ENCODE measurements around the gene MOCS1. TPM values are rescaled to one million over a fixed set of nuclear protein-coding genes. Genes with fewer than 3 reads are reported as not detected.

The MOCS1 gene
- total RNA-seq, 3 donors from 2014 or later (not counting 1 experiment from before 2014, with no cell fraction given) = 0.60 to 1.6 (median 1.5) TPM

DNA sequence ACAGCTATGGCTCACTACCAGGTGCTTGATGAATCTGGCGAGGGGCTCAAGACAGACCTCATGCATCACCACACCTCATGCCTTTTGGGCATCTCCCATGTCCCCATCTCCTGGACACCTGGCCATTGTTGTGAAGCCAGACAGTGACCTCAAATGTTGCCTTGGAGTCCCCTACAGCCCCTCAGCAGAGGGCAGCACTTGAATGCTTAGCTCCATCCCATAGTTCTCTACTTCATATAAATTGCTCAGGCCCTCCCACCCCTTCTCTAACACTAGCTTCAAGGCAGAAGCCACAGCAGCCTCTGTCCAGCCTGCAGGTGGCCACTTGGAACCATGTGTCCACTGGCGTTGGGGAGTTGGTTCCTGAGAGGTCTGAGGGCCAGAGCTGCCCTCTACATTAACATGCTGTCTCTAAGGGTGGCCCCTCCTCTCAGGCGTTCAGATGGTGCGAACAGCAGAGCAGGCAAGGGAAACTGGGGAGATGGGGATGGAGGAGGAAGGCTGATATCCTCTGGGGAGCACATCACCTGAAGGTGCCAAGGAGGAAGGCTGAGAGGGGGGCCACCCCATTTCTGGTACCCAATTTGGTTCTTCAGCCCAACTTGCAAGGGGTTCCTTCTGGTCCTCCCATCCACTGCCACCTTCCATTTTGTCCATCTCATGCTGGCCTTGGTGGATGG is 31.3 kb downstream of the MOCS1 start:
- intact Hi-C loops (cut with micrococcal nuclease) = no loop called here
- TF ChIP-seq, protein P1, sequence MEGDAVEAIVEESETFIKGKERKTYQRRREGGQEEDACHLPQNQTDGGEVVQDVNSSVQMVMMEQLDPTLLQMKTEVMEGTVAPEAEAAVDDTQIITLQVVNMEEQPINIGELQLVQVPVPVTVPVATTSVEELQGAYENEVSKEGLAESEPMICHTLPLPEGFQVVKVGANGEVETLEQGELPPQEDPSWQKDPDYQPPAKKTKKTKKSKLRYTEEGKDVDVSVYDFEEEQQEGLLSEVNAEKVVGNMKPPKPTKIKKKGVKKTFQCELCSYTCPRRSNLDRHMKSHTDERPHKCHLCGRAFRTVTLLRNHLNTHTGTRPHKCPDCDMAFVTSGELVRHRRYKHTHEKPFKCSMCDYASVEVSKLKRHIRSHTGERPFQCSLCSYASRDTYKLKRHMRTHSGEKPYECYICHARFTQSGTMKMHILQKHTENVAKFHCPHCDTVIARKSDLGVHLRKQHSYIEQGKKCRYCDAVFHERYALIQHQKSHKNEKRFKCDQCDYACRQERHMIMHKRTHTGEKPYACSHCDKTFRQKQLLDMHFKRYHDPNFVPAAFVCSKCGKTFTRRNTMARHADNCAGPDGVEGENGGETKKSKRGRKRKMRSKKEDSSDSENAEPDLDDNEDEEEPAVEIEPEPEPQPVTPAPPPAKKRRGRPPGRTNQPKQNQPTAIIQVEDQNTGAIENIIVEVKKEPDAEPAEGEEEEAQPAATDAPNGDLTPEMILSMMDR (IDR thresholded peaks at IDR 0.05) = no peak
- H3K4me3 Mint-ChIP-seq = no peak overlapping the region
- no peak for DNase-seq
- no peak for ATAC-seq
- H3K36me3 ChIP-seq (ENCODE audit: control insufficient read depth, insufficient read depth, low read length) = no peaks in the 10 kb centered on the region
- no peaks in the 10 kb centered on the region for H3K9me3 Mint-ChIP-seq
- no peak overlapping the region for H3K27ac Mint-ChIP-seq
- H3K4me3 ChIP-seq (ENCODE audit: low read length) = no peak overlapping the region
- H3K4me1 Mint-ChIP-seq = no peaks in the 10 kb centered on the region
- 90% methylated on average over 4 of the region's 4 CpGs for WGBS (ENCODE audit: insufficient coverage)
- H3K36me3 Mint-ChIP-seq = no peaks in the 10 kb centered on the region
- H3K9me3 ChIP-seq (ENCODE audit: control insufficient read depth, insufficient read depth, low read length) = no peaks in the 10 kb centered on the region
- H3K4me1 ChIP-seq (ENCODE audit: control insufficient read depth, insufficient read depth, low read length) = no peaks in the 10 kb centered on the region
- H3K27me3 ChIP-seq (ENCODE audit: control insufficient read depth, insufficient read depth, low read length) = no peaks in the 10 kb centered on the region
- H3K27me3 Mint-ChIP-seq (ENCODE audit: low read depth in 2 of 2) = peaks cover 3% of the 10 kb centered on the region in 2 donors
- no peak overlapping the region for H3K27ac ChIP-seq (ENCODE audit: low read length)

- no peaks in the 10 kb centered on the region for H3K36me3 Mint-ChIP-seq
- intact Hi-C loops (cut with micrococcal nuclease) = no loop called here
- no peak overlapping the region for H3K4me3 Mint-ChIP-seq
- H3K4me1 ChIP-seq (ENCODE audit: control insufficient read depth, insufficient read depth, low read length) = no peaks in the 10 kb centered on the region
- no peaks in the 10 kb centered on the region for H3K36me3 ChIP-seq (ENCODE audit: control insufficient read depth, insufficient read depth, low read length)
- no peak overlapping the region for H3K27ac Mint-ChIP-seq
- 79% methylated on average over 2 of the region's 2 CpGs for WGBS (ENCODE audit: insufficient coverage)
- no peak overlapping the region for H3K27ac ChIP-seq (ENCODE audit: low read length)
- H3K4me3 ChIP-seq (ENCODE audit: low read length) = no peak overlapping the region
- H3K9me3 Mint-ChIP-seq = no peaks in the 10 kb centered on the region
- H3K4me1 Mint-ChIP-seq = no peaks in the 10 kb centered on the region
- peaks cover 8 to 11% of the 10 kb centered on the region in 2 donors for H3K27me3 Mint-ChIP-seq (ENCODE audit: low read depth in 2 of 2)
- ATAC-seq = no peak
- H3K27me3 ChIP-seq (ENCODE audit: control insufficient read depth, insufficient read depth, low read length) = no peaks in the 10 kb centered on the region
- H3K9me3 ChIP-seq (ENCODE audit: control insufficient read depth, insufficient read depth, low read length) = no peaks in the 10 kb centered on the region
- no peak for DNase-seq
- TF ChIP-seq, protein P1 (IDR thresholded peaks at IDR 0.05) = no peak
Measured at GRCh38 chr6:39902136-39902535, 32.1 kb downstream of the MOCS1 start.

DNA sequence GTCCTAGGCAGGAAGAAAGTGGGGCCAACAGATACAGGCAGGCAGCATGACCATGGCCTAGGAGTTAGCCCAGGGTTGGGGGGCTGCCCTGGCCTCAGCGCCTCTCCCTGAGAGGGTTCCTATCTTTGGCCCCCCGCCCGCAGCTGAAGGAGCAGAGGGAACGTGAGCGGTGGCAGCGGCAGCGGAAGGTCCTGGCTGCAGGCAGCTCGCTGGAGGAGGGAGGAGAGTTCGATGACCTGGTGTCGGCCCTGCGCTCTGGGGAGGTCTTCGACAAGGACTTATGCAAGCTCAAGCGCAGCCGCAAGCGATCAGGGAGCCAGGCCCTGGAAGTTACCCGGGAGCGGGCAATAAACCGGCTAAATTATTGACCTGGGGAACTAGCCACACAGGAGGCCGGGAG is 32.6 kb downstream of the MOCS1 start:
- Mint-ChIP-seq H3K27ac (no peak overlapping the region), H3K27me3 (ENCODE audit: low read depth in 2 of 2) (peaks cover 8 to 11% of the 10 kb centered on the region in 2 donors), H3K36me3 (no peaks in the 10 kb centered on the region), H3K9me3 (no peaks in the 10 kb centered on the region), H3K4me1 (no peaks in the 10 kb centered on the region), H3K4me3 (no peak overlapping the region)
- Histone ChIP-seq H3K27ac (ENCODE audit: low read length) (no peak overlapping the region), H3K4me3 (ENCODE audit: low read length) (no peak overlapping the region), H3K4me1 (ENCODE audit: control insufficient read depth, insufficient read depth, low read length) (no peaks in the 10 kb centered on the region), H3K36me3 (ENCODE audit: control insufficient read depth, insufficient read depth, low read length) (no peaks in the 10 kb centered on the region), H3K27me3 (ENCODE audit: control insufficient read depth, insufficient read depth, low read length) (no peaks in the 10 kb centered on the region), H3K9me3 (ENCODE audit: control insufficient read depth, insufficient read depth, low read length) (no peaks in the 10 kb centered on the region)
- ATAC-seq (no peak), DNase-seq (no peak)
- 88% methylated on average over 19 of the region's 19 CpGs for WGBS (ENCODE audit: insufficient coverage)
- TF ChIP-seq, protein P1 (IDR thresholded peaks at IDR 0.05) = no peak
- intact Hi-C loops (cut with micrococcal nuclease) = no loop called here

DNA sequence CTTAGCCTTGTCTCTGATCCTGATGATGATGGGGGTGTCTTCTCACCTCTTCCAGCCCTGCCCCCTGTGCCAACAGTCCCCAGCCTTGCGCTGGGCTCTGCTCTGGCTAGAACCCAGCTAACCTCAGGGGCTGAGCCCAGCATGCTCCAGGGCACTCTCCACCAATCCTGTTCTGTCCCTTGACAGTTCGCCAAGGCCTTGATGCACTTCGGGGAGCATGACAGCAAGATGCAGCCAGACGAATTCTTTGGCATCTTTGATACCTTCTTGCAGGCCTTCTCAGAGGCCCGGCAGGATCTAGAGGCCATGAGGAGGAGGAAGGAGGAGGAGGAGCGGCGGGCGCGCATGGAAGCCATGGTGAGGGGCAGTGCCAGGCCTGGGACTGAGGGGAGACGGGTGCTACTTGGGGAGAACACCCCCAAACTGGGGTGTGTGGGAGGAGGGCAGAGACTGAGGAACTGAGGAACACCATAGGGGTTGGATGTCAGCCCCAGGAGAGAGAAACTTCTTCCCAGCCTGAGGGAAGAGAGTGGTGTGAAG is 33.1 kb downstream of the MOCS1 start:
- Histone ChIP-seq H3K4me3 (ENCODE audit: low read length) (no peak overlapping the region), H3K27me3 (ENCODE audit: control insufficient read depth, insufficient read depth, low read length) (no peaks in the 10 kb centered on the region), H3K9me3 (ENCODE audit: control insufficient read depth, insufficient read depth, low read length) (no peaks in the 10 kb centered on the region), H3K4me1 (ENCODE audit: control insufficient read depth, insufficient read depth, low read length) (no peaks in the 10 kb centered on the region), H3K36me3 (ENCODE audit: control insufficient read depth, insufficient read depth, low read length) (no peaks in the 10 kb centered on the region), H3K27ac (ENCODE audit: low read length) (no peak overlapping the region)
- Mint-ChIP-seq H3K27ac (no peak overlapping the region), H3K4me3 (no peak overlapping the region), H3K9me3 (no peaks in the 10 kb centered on the region), H3K36me3 (no peaks in the 10 kb centered on the region), H3K4me1 (no peaks in the 10 kb centered on the region), H3K27me3 (ENCODE audit: low read depth in 2 of 2) (peaks cover 8 to 11% of the 10 kb centered on the region in 2 donors)
- ATAC-seq (no peak), DNase-seq (no peak)
- TF ChIP-seq, protein P1 (IDR thresholded peaks at IDR 0.05) = no peak
- 82% methylated on average over 10 of the region's 10 CpGs for WGBS (ENCODE audit: insufficient coverage)
- intact Hi-C loops (cut with micrococcal nuclease) = no loop called here
